HG03039 (cell line): ENCODE measurements around the gene CDK11B.

ENCODE experiments used
- ATAC-seq: cut with Tn5 transposase; IDR thresholded peaks from one replicate; pipeline ENCODE4 v1.9.1; 2021; ENCODE audit warnings: mild to moderate bottlenecking, moderate library complexity; ENCODE audit not compliant: unreplicated experiment

The CDK11B gene

DNA sequence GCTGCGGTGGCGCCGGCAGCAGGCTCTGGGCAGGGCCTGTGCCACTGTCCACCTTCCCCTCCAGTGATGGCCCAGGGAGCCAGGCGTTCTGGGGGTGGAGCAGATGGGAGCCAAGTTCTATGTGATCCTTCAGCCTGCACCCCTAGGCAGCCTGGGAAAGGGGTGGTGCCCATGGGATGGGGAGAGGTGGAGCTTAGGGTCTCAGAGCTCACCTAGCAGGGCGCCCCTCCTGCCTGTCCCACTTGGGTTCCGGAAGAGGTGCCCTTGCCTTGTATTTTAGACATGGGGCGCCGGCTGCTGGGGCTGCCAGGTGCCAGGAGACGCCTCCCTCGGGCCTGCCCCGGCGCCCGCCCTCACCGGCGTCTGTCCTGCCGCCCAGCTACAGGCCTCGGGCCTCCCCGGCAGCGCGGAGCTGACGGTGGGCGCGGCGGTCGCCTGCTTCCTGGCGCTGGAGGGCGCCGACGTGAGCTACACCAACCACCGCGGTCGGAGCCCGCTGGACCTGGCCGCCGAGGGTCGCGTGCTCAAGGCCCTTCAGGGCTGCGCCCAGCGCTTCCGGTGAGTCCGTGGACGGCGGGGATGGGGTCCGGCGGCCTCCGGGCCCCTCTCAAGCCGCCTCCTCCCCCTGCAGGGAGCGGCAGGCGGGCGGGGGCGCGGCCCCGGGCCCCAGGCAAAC lies 29.9 kb downstream of the CDK11B start:
- no peak for ATAC-seq

DNA sequence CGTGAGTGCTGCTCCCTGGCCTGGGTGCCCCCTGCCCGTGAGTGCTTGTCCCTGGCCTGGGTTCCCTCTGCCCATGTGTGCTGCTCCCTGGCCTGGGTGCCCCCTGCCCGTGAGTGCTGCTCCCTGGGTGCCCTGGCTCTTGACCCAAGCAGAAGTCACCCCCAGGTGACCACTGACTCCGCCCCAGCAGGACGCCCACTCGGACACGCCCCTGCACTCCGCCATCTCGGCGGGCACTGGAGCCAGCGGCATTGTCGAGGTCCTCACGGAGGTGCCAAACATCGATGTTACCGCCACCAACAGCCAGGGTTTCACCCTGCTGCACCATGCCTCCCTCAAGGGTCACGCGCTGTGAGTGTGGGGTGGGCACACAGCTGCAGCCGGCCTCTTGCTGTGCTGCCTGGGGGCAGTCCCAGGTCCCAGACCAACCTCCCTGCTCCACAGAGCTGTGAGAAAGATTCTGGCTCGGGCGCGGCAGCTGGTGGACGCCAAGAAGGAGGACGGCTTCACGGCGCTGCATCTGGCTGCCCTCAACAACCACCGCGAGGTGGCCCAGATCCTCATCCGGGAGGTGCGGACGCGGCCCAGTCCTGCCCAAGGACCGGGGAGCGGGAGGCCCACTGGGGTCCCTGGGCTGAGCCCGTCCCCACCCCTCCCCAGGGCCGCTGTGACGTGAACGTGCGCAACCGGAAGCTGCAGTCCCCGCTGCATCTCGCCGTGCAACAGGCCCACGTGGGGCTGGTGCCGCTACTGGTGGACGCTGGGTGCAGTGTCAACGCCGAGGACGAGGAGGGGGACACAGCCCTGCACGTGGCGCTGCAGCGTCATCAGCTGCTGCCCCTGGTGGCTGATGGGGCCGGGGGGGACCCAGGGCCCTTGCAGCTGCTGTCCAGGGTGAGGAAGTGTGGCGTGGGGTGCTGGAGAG lies 30.7 kb downstream of the CDK11B start:
- ATAC-seq = no peak

- no peak for ATAC-seq
Observed at GRCh38 chr1:1627261-1627828, 31.5 kb downstream of the CDK11B start.

- no peak for ATAC-seq
Observed at GRCh38 chr1:1626207-1627141, 32.3 kb downstream of the CDK11B start.

DNA sequence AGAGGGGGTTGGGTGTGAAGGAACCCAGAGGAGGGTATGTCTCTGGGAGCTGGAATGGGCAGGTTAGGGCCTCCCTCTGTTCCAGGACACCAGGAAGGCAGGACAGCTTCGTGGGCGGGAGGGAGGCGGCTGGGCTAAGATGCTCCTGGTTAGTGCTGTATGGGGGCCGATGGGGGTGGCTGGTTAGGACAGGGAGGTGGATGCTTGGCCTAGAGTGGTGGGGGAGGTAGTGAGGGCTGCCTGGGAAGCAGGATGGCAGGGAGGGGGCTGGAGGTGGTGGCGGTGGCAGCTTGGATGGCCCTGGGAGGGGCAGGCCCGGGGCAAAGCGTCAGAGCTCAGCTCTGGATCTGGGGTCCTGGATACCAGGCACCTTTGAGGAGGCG lies 33.0 kb downstream of the CDK11B start:
- no peak for ATAC-seq

DNA sequence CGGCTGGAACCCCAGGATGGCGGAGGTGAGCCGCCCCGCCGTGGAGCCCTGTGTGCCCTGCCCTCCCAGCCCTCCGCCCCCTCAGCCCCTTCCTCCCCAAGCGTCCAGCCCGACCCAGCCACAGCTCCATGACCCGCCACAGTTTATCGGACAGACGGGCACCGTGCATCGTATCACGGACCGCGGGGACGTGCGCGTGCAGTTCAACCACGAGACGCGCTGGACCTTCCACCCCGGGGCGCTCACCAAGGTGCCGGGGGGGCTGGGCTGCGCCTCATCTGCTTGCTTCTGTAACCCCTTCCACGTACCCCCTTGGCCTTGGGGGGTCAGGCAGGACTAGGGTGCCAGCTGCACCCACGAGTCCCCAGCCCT lies 33.4 kb downstream of the CDK11B start:
- no peak for ATAC-seq

DNA sequence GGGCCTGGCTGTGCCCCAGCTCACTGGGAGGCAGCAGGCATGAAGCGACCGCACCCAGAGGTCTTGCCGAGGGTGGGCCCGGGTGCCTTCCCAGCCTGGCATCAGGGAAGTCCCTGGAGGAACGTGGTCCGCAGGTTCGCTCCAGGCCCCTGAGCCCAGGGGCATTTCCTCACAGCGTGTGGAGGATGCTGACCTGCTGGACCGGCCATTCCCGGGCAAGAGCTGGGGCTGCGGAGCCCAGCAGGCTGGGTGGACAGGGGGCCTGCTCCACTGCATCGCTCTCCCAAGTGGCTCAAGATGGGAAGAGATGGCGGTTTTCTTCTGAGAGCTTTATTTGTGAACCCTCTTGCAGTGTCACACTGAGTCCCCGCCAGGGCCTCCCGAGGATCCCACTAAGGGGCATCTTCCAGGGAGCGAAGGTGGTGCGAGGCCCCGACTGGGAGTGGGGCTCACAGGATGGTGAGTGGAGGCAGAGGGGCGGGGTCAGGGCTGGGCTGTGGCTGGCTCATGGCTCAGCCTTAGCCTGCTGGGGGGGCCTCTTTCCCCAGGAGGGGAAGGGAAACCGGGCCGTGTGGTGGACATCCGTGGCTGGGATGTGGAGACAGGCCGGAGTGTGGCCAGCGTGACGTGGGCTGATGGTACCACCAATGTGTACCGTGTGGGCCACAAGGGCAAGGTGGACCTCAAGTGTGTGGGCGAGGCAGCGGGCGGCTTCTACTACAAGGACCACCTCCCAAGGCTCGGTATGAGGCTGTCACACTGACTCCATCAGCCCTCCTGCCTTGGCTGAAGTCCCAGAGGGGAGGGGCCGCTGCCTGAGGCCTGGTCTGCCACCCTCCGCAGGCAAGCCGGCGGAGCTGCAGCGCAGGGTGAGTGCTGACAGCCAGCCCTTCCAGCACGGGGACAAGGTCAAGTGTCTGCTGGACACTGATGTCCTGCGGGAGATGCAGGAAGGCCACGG lies 34.1 kb downstream of the CDK11B start:
- no peak for ATAC-seq

GRCh38 chr1:1623631-1624442 lies 35.0 kb downstream of the CDK11B start:
- no peak for ATAC-seq

- no peak for ATAC-seq
Observed at GRCh38 chr1:1623181-1623630, 35.6 kb downstream of the CDK11B start.

GRCh38 chr1:1622788-1623094 lies 36.1 kb downstream of the CDK11B start:
- ATAC-seq = no peak

DNA sequence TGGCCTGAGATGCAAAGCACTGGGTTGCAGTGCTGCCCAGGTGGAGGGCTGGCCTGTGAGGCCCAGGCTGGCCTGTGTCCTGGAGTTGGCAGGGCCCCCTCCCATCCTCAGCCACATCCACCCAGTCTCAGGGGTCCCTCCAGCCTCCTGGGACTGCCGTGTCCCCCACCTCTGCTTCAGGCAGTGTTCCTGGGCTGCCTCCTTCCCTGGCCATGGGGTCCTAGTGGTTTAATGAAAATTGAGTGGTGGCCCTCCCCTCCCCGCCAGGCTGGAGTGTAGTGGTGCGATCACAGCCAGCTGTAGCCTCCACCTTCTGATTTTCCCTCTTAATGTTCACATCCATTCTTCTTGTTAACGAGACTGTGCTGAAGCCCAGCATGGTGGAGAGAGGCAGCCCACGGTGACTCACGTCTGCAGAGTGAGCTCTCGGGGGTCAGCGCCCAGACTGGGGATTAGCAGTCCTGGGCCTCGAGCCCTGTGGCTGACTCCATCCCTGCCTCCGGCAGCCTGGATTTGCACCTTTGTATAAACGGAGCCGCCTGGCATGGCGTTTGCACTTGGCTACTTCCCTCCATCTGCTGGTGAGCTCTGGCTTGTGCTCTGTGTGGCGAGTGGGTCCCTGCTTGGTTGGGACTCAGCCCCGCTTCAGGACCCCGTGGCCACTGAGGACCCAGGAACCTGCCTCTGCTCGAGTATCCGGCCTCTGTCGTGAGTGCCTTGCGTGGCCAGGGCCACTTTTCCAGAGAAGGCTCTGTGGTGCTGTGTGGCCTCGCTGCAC lies 36.6 kb downstream of the CDK11B start:
- ATAC-seq = no peak

- no peak for ATAC-seq
Observed at GRCh38 chr1:1621173-1622009, 37.4 kb downstream of the CDK11B start.

DNA sequence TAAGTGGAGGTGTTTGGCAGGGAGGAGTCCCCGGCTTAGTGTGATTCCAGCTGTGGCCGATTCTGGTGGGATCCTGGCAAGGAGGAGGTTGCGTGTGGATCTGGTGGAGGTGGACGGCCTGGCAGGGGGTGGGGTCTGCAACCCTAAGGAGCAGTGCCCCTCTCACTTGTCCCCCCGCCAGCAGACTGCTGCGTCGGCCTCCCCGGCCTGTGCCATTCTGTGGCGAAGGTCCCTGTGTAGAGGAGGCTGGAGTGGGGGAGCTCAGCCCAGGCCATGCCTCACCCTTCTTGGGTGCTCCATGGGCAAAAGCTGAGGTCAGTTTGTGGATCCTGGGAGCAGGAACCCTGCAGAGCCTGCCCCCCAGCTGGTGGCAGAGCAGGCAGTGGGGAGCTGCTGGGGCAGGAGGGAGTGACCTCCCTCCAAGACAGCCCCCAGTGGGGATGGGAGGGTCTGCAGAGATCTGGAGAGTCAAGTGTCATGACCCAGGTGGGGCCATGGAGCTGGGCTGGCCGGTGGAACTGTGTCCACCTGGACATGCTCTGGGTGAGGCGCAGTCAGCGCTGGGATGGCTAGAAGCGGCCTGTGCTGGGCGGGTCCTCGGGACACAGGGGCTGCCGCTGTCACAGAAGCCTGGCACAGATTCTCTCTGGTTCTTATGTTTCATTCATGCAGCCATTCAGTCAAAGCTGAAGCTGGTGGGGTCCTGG lies 38.2 kb downstream of the CDK11B start:
- ATAC-seq = no peak

DNA sequence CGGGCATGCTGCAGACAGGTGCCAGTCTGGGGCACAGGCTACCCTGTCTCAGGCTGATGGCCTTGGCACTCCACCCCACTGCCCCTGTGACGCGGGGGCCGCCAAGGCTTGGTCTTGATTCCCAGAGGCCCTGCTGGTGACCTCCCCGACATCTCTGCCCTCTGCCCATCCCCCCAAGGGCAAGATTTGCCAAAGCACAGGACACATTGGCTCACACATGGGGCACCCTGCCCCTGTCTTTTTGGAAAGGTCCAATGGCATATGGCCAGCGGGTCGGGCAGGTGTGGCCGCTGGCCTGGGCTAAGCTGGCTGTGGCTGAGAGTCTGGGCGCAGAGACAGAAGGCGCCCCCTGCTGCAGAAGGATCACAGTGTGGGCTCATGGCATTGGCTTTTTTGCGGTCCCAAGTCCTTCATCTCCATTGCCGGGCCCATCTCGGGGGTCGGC lies 38.9 kb downstream of the CDK11B start:
- no peak for ATAC-seq

DNA sequence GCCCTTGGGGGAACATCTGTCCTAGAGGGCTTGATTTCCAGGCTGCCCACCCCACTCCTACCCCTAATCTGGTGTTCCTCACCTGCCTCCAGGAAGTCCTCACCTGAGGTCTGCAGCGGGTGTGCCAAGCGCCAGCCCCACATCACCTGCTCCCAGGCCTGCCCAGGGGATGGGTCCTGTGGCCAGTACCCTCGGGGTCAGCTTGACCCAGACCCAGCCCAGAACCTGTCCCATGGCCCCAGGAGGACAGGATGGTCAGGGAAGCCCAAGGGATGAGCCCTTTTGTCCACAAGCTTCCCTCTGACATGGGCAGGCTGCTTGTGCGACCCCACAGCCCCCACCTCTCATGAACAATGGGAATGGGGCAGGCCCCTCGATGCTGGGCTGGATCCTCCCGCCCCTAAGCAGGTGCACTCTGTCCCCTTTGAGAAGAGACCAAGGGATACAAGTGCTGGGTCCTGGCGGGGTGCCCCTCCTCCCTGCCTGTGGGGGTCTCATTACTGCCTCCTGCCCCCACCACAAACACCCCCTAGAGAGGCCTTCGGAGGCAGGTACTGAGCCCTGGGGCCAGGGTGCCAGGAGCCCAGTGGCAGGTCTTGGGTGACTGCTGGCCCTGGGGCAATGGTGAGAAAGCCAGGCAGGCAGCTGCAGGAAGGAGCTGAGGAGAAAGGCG lies 40.3 kb downstream of the CDK11B start:
- no peak for ATAC-seq

- ATAC-seq = no peak
Observed at GRCh38 chr1:1617925-1618324, 40.9 kb downstream of the CDK11B start.
